SHP77 treated with DMSO at 0.1 percent for 48 hours (cell line): ENCODE data around the gene CAMKK2.
"Not testable (repeated sequence)": the region's sequence is repeated elsewhere in the genome, so short reads cannot be mapped to it uniquely, and the experiment has no call there.

Experiments
- DNase-seq: peaks from one replicate; lab custom pipeline; 2025; lab: John Stamatoyannopoulos, UW

Gene CAMKK2

DNA sequence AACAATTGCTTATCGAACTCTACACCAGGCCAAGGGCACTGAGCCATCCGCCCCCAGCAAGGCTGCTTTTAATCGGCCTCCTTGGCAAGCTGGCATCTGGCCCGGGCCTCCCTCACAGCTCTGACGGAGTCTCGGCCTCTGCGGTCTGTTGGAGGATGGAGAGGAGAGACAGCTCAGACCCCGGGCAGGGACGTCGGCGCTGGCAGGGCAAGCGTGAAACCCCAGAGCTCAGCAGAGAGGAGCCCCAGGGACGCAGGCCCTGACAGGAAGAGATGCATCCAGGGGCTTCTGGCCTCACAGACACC lies 17.5 kb downstream of the CAMKK2 start:
- no peak for DNase-seq

DNA sequence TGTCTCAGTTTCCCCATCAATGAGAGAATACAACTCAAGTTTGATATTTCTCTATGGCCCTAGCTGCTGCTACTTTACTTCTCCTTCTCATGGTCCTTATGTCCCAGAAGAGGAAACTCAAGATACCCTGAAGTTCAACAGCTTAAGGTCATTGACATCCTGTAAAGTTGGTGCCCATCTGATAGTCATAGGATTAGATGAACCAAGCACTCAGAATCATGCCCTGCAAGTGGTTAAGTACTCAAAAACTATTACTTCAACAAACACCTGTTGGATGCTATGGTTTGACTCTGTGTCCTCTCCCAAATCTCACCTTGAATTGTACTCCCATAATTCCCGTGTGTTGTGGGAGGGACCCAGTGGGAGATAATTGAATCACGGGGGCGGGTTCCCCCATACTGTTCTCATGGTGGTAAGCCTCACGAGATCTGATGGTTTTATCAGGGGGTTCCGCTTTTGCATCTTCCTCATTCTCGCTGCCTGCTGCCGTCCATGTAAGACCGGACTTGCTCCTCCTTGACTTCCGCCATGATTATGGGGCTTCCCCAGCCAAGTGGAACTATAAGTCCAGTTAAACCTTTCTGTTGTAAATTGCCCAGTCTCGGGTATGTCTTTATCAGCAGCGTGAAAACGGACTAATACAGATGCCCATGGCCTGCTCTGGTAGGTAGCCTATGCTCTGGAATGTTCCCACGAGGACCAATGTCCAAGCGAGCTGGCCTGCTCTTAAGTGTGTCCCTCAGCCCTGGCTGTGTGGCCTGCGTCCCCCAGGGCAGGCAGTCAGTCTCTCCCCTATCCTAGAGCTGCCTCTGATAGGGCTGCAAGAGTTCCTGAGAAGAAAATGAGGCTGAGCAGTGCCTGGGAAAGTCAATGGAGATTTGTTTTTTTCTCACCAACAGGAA lies 18.1 kb downstream of the CAMKK2 start:
- no peak for DNase-seq

GRCh38 chr12:121277374-121277759 lies 19.1 kb downstream of the CAMKK2 start:
- no peak for DNase-seq

- no peak for DNase-seq
These were observed 22.3 kb downstream of the CAMKK2 start for GRCh38 chr12:121274036-121274763.

DNA sequence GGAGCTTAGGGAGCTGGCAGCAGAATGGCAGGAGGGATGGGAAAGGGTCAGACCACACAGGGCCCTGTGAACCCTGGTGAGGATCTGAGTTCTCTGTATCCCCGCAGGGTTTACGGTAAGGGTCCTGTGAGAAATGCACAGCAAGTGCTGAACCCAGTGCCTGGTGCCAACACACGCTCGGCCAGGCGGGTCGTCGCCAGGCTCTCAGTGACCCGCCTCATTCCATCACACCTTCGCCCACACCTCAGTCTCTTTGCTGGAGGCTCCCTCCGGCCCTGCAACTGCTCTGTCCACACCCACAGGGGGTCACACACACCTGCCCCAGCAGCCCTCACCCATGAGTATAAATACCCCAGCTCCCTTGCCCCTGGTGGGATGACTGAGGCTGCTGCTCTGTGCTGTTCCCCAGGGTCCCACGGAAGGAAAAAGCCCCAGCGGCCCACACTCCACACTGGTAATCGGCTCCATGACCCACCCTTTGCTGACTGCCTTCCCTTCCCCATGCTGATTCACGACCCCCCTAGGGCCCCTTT lies 23.1 kb downstream of the CAMKK2 start:
- no peak for DNase-seq

DNA sequence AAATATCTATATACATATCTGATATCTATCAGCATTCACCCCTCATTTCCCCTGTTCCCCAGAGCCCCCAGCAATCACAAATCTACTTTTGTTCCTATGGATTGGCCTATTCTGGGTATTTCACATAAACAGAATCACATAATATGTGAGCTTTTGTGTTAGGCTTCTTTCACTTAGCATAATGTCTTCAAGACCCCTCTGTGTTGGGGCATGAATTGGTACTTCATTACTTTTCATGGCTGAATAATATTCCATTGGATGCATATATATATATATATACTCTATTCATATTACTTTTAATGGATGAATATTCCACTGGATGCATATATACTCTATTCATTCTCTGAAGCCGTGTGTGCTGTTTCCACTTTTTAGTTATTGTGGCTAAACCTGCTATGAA lies 28.7 kb downstream of the CAMKK2 start:
- DNase-seq = no peak

DNA sequence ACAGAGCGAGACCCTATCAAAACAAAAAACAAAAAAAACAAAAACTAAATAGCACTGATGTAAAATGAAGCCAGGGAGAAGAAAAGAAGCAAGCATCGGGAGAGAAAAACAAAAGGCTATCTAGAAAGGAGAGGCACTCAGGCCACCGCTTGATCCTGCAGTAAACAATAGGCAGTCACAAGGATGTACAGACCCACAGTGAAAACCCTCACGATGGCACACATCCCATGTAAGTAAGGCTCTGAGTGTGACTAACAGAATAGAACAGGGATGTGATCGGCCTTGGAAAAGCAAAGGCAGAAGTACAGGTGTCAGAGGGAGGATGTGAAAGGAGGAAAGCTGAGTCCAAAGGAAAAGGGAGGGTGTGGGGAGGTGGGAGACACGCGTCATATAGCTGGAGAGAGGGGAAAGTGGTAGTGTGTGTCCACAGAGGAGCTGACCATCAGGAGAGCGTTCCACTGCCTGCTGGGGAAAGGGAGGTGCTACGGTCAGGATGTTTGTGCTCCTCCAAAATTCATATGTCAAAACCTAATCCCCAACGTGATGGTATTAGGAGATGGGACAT lies 31.5 kb downstream of the CAMKK2 start:
- no peak for DNase-seq

- DNase-seq = no peak
These were observed 32.4 kb downstream of the CAMKK2 start for GRCh38 chr12:121264135-121264534.

GRCh38 chr12:121263206-121263935 lies 33.1 kb downstream of the CAMKK2 start:
- DNase-seq = no peak

GRCh38 chr12:121261398-121261797 lies 35.1 kb downstream of the CAMKK2 start:
- no peak for DNase-seq

DNA sequence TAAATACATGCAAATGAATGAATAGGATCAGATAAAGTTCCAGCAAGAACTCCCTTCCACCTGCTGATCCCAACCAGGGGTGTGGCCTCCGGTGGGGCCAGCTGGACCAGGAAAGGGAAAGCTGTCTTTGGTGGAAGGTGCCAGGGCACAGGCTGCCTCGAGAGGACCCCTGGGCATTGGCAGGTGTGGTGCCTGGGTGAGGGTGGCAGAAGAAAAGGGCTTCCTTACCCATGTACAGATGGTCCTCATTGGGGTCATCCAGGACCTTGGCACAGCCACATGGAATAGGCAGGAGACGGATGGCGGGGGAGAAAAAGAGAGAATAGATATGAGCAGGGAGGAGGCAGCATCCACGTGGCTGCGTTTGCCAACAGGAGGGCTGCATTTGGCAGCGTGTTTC lies 36.4 kb downstream of the CAMKK2 start:
- DNase-seq = no peak

GRCh38 chr12:121259074-121259473 lies 37.4 kb downstream of the CAMKK2 start:
- DNase-seq = no peak

GRCh38 chr12:121257704-121258449 lies 38.6 kb downstream of the CAMKK2 start:
- not testable (repeated sequence) for DNase-seq

- DNase-seq = no peak
These were observed 41.1 kb downstream of the CAMKK2 start for GRCh38 chr12:121255433-121255832.

- DNase-seq = no peak
These were observed 42.7 kb downstream of the CAMKK2 start for GRCh38 chr12:121253638-121254335.

DNA sequence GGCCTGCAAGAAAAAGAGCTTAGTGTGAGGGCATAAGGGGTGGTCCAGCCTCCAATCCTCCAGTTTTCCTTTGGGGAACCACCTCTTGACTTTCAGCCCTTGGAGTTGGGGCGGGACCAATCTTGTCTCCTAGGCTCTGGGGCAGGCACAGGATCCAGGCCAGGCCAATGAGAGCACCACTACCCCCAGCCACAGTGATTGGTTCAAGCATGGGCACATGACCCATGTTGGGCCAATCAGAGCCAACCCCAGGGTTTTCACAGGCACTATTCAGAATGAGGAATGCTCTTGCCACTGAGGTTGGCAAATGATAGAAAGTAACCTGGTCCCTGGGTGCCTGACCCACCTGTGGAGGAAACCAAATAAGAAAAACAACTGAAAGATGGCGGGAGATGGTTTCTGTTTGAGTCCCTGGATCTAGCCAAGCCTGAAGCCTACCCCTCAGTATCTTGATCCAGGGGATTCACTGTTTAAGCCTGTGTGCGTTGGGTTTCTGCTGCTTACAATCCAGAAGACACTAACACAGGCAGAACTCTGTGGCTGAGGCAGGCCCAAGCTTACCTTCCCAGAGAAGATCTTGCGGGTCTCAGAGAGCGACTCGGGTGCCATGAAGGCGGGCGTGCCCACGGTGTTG lies 43.7 kb downstream of the CAMKK2 start:
- DNase-seq = no peak

GRCh38 chr12:121251838-121252237 lies 44.7 kb downstream of the CAMKK2 start:
- no peak for DNase-seq

- DNase-seq = no peak
These were observed 46.1 kb downstream of the CAMKK2 start for GRCh38 chr12:121250359-121250758.

DNA sequence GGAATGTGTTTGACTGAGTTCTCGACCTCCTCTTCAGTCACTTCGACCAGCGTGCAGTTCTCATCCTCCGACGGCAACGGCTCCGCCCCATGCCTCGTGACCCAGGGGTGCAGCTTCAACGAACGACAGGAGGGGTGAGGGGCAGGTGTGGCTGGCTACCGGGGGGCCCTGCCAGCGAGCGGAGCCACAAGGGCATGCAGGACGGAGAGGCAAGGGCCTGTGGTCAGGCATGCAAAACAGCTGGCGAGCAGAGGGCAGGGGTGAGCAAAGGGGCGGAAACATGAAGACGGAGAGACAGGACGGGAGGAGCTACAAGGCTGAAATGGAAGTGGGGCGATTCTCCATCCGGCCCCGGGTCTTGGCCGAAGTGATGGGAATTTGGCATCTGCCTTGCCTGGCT lies 47.9 kb downstream of the CAMKK2 start:
- DNase-seq = no peak

DNA sequence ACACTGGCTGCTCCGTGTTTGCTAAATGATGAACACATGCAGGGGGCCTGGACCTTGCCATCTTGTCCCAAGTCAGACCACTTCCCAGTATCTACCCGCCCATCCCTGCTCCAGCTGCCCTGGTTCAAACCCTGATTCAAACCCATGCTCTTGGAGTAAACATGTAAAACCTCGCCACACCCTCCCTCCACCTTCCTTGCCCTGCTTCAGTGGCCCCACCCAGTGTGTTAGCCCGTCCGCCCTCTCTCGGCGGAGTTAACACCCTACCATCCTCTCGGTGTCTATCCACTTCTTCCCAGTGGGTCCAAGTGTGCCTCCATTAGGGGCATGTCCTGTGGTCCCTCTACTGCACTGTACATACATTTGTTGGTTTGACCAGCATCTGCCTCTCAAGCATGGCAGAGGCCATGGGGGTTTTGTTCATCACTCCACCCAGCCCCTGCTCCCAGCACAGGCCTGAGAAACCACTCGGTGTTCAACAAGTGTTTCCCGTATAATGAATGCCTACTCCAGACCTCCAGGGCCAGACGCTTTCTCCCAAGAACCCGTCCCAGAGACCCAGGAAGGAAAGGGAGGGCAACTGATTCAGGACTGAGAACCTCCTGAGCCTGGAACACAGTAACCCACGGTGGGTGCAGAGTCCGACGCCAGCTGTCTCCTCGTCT lies 49.5 kb downstream of the CAMKK2 start:
- DNase-seq = no peak
